Measurements from ENCODE around the gene SHH.

SHH gene

GRCh38 chr7:155832581-155832981 is 20.3 kb upstream of the SHH start:
- Histone ChIP-seq H3K4me3 (ENCODE audit: low read length, poor library complexity, severe bottlenecking) (no peak overlapping the region), H3F3A (ENCODE audit: low read depth) (no peaks in the 10 kb centered on the region), H3K4me1 (ENCODE audit: insufficient read depth, low read length, poor library complexity, severe bottlenecking) (no peaks in the 10 kb centered on the region), H3K9me3 (ENCODE audit: insufficient read depth, low read depth, low read length) (peaks cover 2% of the 10 kb centered on the region; the same call in 1 of the 2 replicates), H3K79me2 (ENCODE audit: insufficient read depth, low read length) (no peaks in the 10 kb centered on the region), H3K36me3 (ENCODE audit: insufficient read depth, low read length) (no peaks in the 10 kb centered on the region), H2AFZ (ENCODE audit: low read length) (no peak overlapping the region), H3K4me2 (ENCODE audit: low read depth, low read length, poor library complexity, severe bottlenecking) (no peak overlapping the region), H3K27me3 (ENCODE audit: insufficient read depth, low read length, poor library complexity, severe bottlenecking) (no peaks in the 10 kb centered on the region), H4K20me1 (ENCODE audit: insufficient read depth, low read length, poor library complexity, severe bottlenecking) (no peaks in the 10 kb centered on the region), H3K9ac (ENCODE audit: low read depth, low read length, poor library complexity, severe bottlenecking) (no peak overlapping the region), H3K9me2 (replicated peaks; ENCODE audit: low read depth, low read length) (no peaks in the 10 kb centered on the region)
- TF ChIP-seq EZH2phosphoT487 (IDR thresholded peaks at IDR 0.05; ENCODE audit: borderline replicate concordance), result no peak
- no peak for TF ChIP-seq CTCF (conservative IDR thresholded peaks at IDR 0.05; ENCODE audit: low read length)

- Histone ChIP-seq H2AFZ (ENCODE audit: low read length) (no peak overlapping the region), H3K9ac (ENCODE audit: low read depth, low read length, poor library complexity, severe bottlenecking) (no peak overlapping the region), H3K4me3 (ENCODE audit: low read length, poor library complexity, severe bottlenecking) (no peak overlapping the region), H3K4me1 (ENCODE audit: insufficient read depth, low read length, poor library complexity, severe bottlenecking) (no peaks in the 10 kb centered on the region), H3F3A (ENCODE audit: low read depth) (no peaks in the 10 kb centered on the region), H3K9me2 (replicated peaks; ENCODE audit: low read depth, low read length) (no peaks in the 10 kb centered on the region), H3K4me2 (ENCODE audit: low read depth, low read length, poor library complexity, severe bottlenecking) (no peak overlapping the region), H3K9me3 (ENCODE audit: insufficient read depth, low read depth, low read length) (peaks cover 2% of the 10 kb centered on the region; the same call in 1 of the 2 replicates), H3K36me3 (ENCODE audit: insufficient read depth, low read length) (no peaks in the 10 kb centered on the region), H3K27me3 (ENCODE audit: insufficient read depth, low read length, poor library complexity, severe bottlenecking) (no peaks in the 10 kb centered on the region), H3K79me2 (ENCODE audit: insufficient read depth, low read length) (no peaks in the 10 kb centered on the region), H4K20me1 (ENCODE audit: insufficient read depth, low read length, poor library complexity, severe bottlenecking) (no peaks in the 10 kb centered on the region)
- no peak for TF ChIP-seq CTCF (conservative IDR thresholded peaks at IDR 0.05; ENCODE audit: low read length)
- TF ChIP-seq EZH2phosphoT487 (IDR thresholded peaks at IDR 0.05; ENCODE audit: borderline replicate concordance), result no peak
These were observed 19.7 kb upstream of the SHH start for GRCh38 chr7:155831807-155832524.

- Histone ChIP-seq H3K4me3 (ENCODE audit: low read length, poor library complexity, severe bottlenecking) (no peak overlapping the region), H3K4me2 (ENCODE audit: low read depth, low read length, poor library complexity, severe bottlenecking) (no peak overlapping the region), H3F3A (ENCODE audit: low read depth) (no peaks in the 10 kb centered on the region), H3K9me3 (ENCODE audit: insufficient read depth, low read depth, low read length) (peaks cover 2% of the 10 kb centered on the region; the same call in 1 of the 2 replicates), H3K9ac (ENCODE audit: low read depth, low read length, poor library complexity, severe bottlenecking) (no peak overlapping the region), H2AFZ (ENCODE audit: low read length) (no peak overlapping the region), H3K36me3 (ENCODE audit: insufficient read depth, low read length) (no peaks in the 10 kb centered on the region), H4K20me1 (ENCODE audit: insufficient read depth, low read length, poor library complexity, severe bottlenecking) (no peaks in the 10 kb centered on the region), H3K27me3 (ENCODE audit: insufficient read depth, low read length, poor library complexity, severe bottlenecking) (no peaks in the 10 kb centered on the region), H3K4me1 (ENCODE audit: insufficient read depth, low read length, poor library complexity, severe bottlenecking) (no peaks in the 10 kb centered on the region), H3K79me2 (ENCODE audit: insufficient read depth, low read length) (no peaks in the 10 kb centered on the region), H3K9me2 (replicated peaks; ENCODE audit: low read depth, low read length) (no peaks in the 10 kb centered on the region)
- TF ChIP-seq CTCF (conservative IDR thresholded peaks at IDR 0.05; ENCODE audit: low read length) (no peak), EZH2phosphoT487 (IDR thresholded peaks at IDR 0.05; ENCODE audit: borderline replicate concordance) (no peak)
These were observed 18.9 kb upstream of the SHH start for GRCh38 chr7:155830961-155831806.

All from Loucy (cell line).